ENCODE measurements around the gene KRTAP4-1.
"Not testable (repeated sequence)": the region's sequence is repeated elsewhere in the genome, so short reads cannot be mapped to it uniquely, and the experiment has no call there.

KRTAP4-1 gene

GRCh38 chr17:41184480-41184961, at the start of gene KRTAP4-1:
Gene KRTAP4-1 (minus strand): TSS chr17:41184911. CDS start chr17:41184854, 57 bp downstream.
- intact Hi-C loops (cut with micrococcal nuclease), result no loop called here
- Mint-ChIP-seq H3K36me3 (ENCODE audit: low read depth) (no peaks in the 10 kb centered on the region), H3K4me3 (no peak within 1 kb of the TSS), H3K27me3 (peaks cover 25% of the 10 kb centered on the region), H3K27ac (no peak within 1 kb of the TSS), H3K9me3 (no peaks in the 10 kb centered on the region), H3K4me1 (ENCODE audit: low read depth) (no peaks in the 10 kb centered on the region)

- H3K9me3 Mint-ChIP-seq; H3K27ac Mint-ChIP-seq; H3K4me3 Mint-ChIP-seq; H3K4me1 Mint-ChIP-seq (ENCODE audit: low read depth); H3K36me3 Mint-ChIP-seq (ENCODE audit: low read depth); intact Hi-C loops (cut with micrococcal nuclease): not testable (repeated sequence)
- H3K27me3 Mint-ChIP-seq, result peaks cover 21% of the 10 kb centered on the region
Observed at GRCh38 chr17:41232399-41233105, 47.8 kb upstream of the KRTAP4-1 start, which contains the start of gene KRTAP9-3. Gene KRTAP9-3 (plus strand): TSS chr17:41232449. CDS start chr17:41232502, 53 bp downstream.

- Mint-ChIP-seq H3K9me3 (no peaks in the 10 kb centered on the region), H3K27ac (no peak overlapping the region), H3K36me3 (ENCODE audit: low read depth) (no peaks in the 10 kb centered on the region), H3K27me3 (peaks cover 23% of the 10 kb centered on the region), H3K4me1 (ENCODE audit: low read depth) (no peaks in the 10 kb centered on the region), H3K4me3 (no peak overlapping the region)
- intact Hi-C loops (cut with micrococcal nuclease), result no loop called here
Observed at GRCh38 chr17:41231731-41232130, 47.0 kb upstream of the KRTAP4-1 start.

GRCh38 chr17:41230094-41230493, 45.4 kb upstream of the KRTAP4-1 start:
- no peaks in the 10 kb centered on the region for H3K4me1 Mint-ChIP-seq (ENCODE audit: low read depth)
- no peaks in the 10 kb centered on the region for H3K36me3 Mint-ChIP-seq (ENCODE audit: low read depth)
- H3K9me3 Mint-ChIP-seq, result no peaks in the 10 kb centered on the region
- H3K27ac Mint-ChIP-seq, result no peak overlapping the region
- peaks cover 21% of the 10 kb centered on the region for H3K27me3 Mint-ChIP-seq
- intact Hi-C loops (cut with micrococcal nuclease), result no loop called here
- no peak overlapping the region for H3K4me3 Mint-ChIP-seq

GRCh38 chr17:41226598-41227095, 41.9 kb upstream of the KRTAP4-1 start, which contains the start of gene KRTAP9-2:
Gene KRTAP9-2 (plus strand): TSS chr17:41226648. CDS start chr17:41226655, 7 bp downstream.
- H3K27me3 Mint-ChIP-seq; H3K9me3 Mint-ChIP-seq; H3K4me3 Mint-ChIP-seq; intact Hi-C loops (cut with micrococcal nuclease); H3K27ac Mint-ChIP-seq; H3K4me1 Mint-ChIP-seq (ENCODE audit: low read depth); H3K36me3 Mint-ChIP-seq (ENCODE audit: low read depth): not testable (repeated sequence)

GRCh38 chr17:41226051-41226450, 41.3 kb upstream of the KRTAP4-1 start:
- Mint-ChIP-seq H3K4me1 (ENCODE audit: low read depth) (no peaks in the 10 kb centered on the region), H3K36me3 (ENCODE audit: low read depth) (no peaks in the 10 kb centered on the region), H3K4me3 (no peak overlapping the region), H3K27me3 (peaks cover 9% of the 10 kb centered on the region), H3K27ac (no peak overlapping the region), H3K9me3 (no peaks in the 10 kb centered on the region)
- intact Hi-C loops (cut with micrococcal nuclease), result no loop called here

GRCh38 chr17:41223821-41224220, 39.1 kb upstream of the KRTAP4-1 start:
- Mint-ChIP-seq H3K9me3 (peaks cover 10% of the 10 kb centered on the region), H3K4me1 (ENCODE audit: low read depth) (no peaks in the 10 kb centered on the region), H3K4me3 (no peak overlapping the region), H3K27ac (no peak overlapping the region), H3K27me3 (peaks cover 14% of the 10 kb centered on the region), H3K36me3 (ENCODE audit: low read depth) (no peaks in the 10 kb centered on the region)
- intact Hi-C loops (cut with micrococcal nuclease), result no loop called here

GRCh38 chr17:41215681-41216080, 31.0 kb upstream of the KRTAP4-1 start:
- H3K4me3 Mint-ChIP-seq, result no peak overlapping the region
- no peak overlapping the region for H3K27ac Mint-ChIP-seq
- H3K9me3 Mint-ChIP-seq, result peaks cover 10% of the 10 kb centered on the region
- H3K27me3 Mint-ChIP-seq, result peaks cover 7% of the 10 kb centered on the region
- intact Hi-C loops (cut with micrococcal nuclease), result no loop called here
- no peaks in the 10 kb centered on the region for H3K4me1 Mint-ChIP-seq (ENCODE audit: low read depth)
- H3K36me3 Mint-ChIP-seq (ENCODE audit: low read depth), result no peaks in the 10 kb centered on the region

GRCh38 chr17:41212524-41213169, 27.9 kb upstream of the KRTAP4-1 start:
- H3K4me3 Mint-ChIP-seq, result no peak overlapping the region
- H3K36me3 Mint-ChIP-seq (ENCODE audit: low read depth), result no peaks in the 10 kb centered on the region
- H3K4me1 Mint-ChIP-seq (ENCODE audit: low read depth), result no peaks in the 10 kb centered on the region
- H3K27me3 Mint-ChIP-seq, result peaks cover 26% of the 10 kb centered on the region
- H3K9me3 Mint-ChIP-seq, result no peaks in the 10 kb centered on the region
- intact Hi-C loops (cut with micrococcal nuclease), result no loop called here
- H3K27ac Mint-ChIP-seq, result no peak overlapping the region

GRCh38 chr17:41211845-41212466, 27.2 kb upstream of the KRTAP4-1 start:
- Mint-ChIP-seq H3K27me3 (peaks cover 27% of the 10 kb centered on the region), H3K4me3 (no peak overlapping the region), H3K27ac (no peak overlapping the region), H3K4me1 (ENCODE audit: low read depth) (no peaks in the 10 kb centered on the region), H3K9me3 (no peaks in the 10 kb centered on the region), H3K36me3 (ENCODE audit: low read depth) (no peaks in the 10 kb centered on the region)
- intact Hi-C loops (cut with micrococcal nuclease), result no loop called here

- H3K9me3 Mint-ChIP-seq, result no peaks in the 10 kb centered on the region
- H3K36me3 Mint-ChIP-seq (ENCODE audit: low read depth), result no peaks in the 10 kb centered on the region
- H3K27me3 Mint-ChIP-seq, result peaks cover 12% of the 10 kb centered on the region
- no peak overlapping the region for H3K27ac Mint-ChIP-seq
- H3K4me1 Mint-ChIP-seq (ENCODE audit: low read depth), result no peaks in the 10 kb centered on the region
- intact Hi-C loops (cut with micrococcal nuclease), result loop anchor here (10.0 kb wide), 1 partner anchor 285 kb away; no protein-coding TSS in a partner anchor
- no peak overlapping the region for H3K4me3 Mint-ChIP-seq
Observed at GRCh38 chr17:41199421-41200078, 14.8 kb upstream of the KRTAP4-1 start.

- H3K4me1 Mint-ChIP-seq (ENCODE audit: low read depth), result no peaks in the 10 kb centered on the region
- no peaks in the 10 kb centered on the region for H3K36me3 Mint-ChIP-seq (ENCODE audit: low read depth)
- intact Hi-C loops (cut with micrococcal nuclease), result loop anchor here (10.0 kb wide), 1 partner anchor 281 kb away; no protein-coding TSS in a partner anchor
- no peak overlapping the region for H3K4me3 Mint-ChIP-seq
- H3K27ac Mint-ChIP-seq, result no peak overlapping the region
- H3K9me3 Mint-ChIP-seq, result no peaks in the 10 kb centered on the region
- peaks cover 19% of the 10 kb centered on the region for H3K27me3 Mint-ChIP-seq
Observed at GRCh38 chr17:41196068-41196467, 11.4 kb upstream of the KRTAP4-1 start.

GRCh38 chr17:41190328-41190727, 5.6 kb upstream of the KRTAP4-1 start:
- peaks cover 26% of the 10 kb centered on the region for H3K27me3 Mint-ChIP-seq
- H3K9me3 Mint-ChIP-seq, result no peaks in the 10 kb centered on the region
- no peaks in the 10 kb centered on the region for H3K4me1 Mint-ChIP-seq (ENCODE audit: low read depth)
- no peak overlapping the region for H3K4me3 Mint-ChIP-seq
- H3K36me3 Mint-ChIP-seq (ENCODE audit: low read depth), result no peaks in the 10 kb centered on the region
- H3K27ac Mint-ChIP-seq, result no peak overlapping the region
- intact Hi-C loops (cut with micrococcal nuclease), result loop anchor here (10.0 kb wide), 1 partner anchor 276 kb away; no protein-coding TSS in a partner anchor
